Middle frontal gyrus (tissue), 1 donor: ENCODE results near the gene NUS1.
"Not testable (repeated sequence)": the region's sequence is repeated elsewhere in the genome, so short reads cannot be mapped to it uniquely, and the experiment has no call there.

Source experiments
- DNase-seq: peaks from one replicate; pipeline ENCODE4 v3.0.0-alpha.2; 2015; ENCODE audit warnings: low spot score; ENCODE audit errors: extremely low spot score

The NUS1 gene

DNA sequence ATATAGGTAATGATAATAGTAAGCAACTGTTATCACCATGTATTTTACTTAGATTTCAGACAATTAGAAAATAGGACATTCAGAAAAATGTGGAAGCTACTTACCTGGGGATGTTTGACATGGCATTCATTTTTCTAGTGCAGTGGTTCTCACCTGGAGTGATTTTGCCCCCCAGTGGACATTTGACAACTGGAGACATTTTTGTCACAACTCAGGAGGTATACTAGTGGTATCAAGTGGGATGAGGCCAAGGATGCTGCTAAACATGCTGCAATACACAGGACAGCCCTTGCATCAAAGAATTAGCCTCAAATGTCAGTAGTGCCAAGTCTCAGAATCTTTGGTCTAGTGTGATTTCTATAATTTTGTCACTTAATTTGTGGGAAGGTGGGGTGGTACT lies 36.1 kb downstream of the NUS1 start:
- DNase-seq = no peak

DNA sequence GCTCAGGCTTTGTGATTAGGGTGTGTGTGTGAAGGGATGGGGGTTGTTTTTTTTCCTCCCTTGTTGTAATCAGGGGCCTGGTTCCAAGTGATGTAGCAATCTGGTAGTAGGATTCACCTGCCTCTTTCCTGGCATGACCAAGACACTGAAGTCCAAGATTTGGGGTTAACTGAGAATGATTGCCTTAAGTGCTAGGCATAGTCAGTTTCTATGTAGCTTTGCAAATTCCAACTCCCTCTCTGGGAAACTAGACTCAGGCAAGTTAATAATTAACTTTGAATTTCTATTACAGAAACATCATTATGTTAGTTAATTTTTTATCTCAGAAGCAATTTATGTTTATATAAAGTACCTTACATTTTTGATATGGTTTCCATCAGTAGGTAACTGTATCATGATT lies 43.6 kb downstream of the NUS1 start:
- DNase-seq = no peak

DNA sequence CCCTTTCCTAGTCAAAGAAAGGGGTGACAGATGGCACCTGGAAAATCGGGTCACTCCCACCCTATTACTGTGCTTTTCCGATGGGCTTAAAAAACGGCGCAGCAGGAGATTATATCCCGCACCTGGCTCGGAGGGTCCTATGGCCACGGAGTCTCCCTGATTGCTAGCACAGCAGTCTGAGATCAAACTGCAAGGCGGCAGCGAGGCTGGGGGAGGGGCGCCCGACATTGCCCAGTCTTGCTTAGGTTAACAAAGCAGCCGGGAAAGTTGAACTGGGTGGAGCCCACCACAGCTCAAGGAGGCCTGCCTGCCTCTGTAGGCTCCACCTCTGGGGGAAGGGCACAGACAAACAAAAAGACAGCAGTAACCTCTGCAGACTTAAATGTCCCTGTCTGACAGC lies 46.3 kb downstream of the NUS1 start:
- not testable (repeated sequence) for DNase-seq

DNA sequence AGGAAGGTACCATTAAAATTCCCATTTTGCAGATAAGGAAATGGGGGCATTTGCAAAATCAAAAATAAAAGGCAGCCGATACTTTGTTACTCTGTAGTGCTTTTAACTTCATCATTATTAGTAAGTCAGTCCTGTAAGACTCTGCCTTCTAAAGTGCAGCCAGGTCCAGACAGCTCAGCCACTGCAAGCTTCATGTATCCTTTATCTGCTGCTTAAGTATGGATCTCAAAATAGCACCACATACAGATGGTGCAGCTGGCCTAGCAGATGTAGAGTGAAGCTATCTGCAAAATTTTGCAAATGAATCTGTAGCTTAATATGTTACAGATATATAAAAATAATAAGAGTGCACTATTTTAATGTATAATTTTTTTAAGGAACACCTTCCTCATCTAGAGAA lies 53.4 kb downstream of the NUS1 start:
- no peak for DNase-seq

DNA sequence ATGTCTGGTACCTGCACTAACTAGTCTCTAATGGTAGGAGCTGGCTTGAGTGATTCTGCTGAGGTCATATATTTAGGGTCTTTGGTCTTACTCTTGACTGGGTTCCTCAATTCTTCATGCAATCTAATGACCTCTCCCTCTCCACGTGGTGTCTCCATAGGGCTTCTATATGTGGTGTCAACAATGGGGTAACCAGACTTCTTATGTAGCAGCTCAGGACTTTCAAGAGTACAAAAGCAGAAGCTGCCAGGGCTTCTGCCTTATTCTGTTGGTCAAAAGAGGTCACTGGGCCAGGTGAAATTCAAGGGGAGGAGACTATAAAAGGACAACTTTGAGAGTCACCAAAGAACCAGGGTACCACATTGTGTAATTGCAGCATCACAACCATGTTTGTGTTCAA lies 54.3 kb downstream of the NUS1 start:
- no peak for DNase-seq

DNA sequence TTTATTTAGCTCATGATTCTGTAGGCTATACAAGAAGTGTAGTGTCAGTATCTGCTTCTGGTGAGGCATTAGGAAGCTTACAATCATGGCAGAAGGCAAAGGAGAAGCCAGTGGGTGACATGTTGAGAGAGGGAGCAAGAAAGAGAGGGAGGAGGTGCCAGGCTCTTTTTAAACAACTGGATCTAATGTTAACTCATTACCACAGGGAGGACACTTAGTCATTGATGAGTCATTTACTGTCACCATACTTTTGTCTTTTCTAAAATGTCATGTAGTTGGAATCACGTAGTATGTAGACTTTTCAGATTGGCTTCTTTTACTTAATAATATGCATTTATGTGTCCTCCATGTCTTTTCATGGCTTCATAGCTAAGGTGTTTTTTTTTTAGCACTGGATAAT lies 58.1 kb downstream of the NUS1 start:
- DNase-seq = no peak

DNA sequence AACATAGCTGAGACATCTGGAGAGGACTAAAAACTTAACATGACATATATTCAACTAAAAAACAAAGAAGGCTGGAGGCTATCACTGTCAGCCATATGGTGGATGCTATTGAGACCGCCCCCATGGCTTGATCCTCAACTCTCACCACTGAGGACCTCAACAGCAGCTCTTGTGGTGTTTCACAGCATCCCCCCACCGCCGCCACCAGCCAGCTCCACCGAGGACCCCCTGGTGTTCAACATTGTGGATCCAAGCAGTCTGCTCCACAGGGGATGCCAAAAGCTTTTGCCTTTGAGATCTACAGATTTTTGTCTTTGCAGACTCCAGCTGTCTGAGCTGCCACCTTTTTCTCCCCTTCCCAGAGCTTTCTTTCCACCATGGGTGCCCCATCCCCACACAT lies 64.6 kb downstream of the NUS1 start:
- DNase-seq = no peak

DNA sequence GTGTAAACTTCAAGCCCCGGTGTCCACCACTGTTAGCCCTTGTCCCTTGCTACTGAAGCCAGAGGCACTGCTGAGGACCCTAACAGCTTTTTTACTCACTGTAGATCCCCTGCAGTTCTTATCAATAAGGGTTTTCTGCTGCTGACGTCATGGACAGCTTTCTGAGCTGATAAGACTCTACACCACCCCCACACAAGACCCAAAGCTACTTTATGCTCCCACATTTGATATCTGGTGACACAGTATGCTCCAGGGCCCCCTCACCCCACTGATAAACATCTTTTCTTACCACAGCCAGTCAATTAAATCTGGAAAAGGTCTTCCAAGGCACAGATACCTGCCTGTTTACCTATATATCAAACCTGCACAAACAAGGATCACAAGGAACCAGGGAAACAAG lies 65.3 kb downstream of the NUS1 start:
- DNase-seq = no peak

DNA sequence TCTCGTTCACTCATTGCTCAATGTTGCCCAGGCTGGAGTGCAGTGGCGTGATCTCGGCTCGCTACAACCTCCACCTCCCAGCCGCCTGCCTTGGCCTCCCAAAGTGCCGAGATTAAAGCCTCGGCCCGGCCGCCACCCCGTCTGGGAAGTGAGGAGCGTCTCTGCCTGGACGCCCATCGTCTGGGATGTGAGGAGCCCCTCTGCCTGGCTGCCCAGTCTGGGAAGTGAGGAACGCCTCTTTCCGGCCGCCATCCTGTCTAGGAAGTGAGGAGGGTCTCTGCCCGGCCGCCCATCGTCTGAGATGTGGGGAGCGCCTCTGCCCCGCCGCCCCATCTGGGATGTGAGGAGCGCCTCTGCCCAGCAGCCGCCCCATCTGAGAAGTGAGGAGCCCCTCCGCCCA lies 75.4 kb downstream of the NUS1 start:
- not testable (repeated sequence) for DNase-seq
